GM19239 (cell line): ENCODE measurements around the gene MKLN1.
"Not testable (repeated sequence)": the region's sequence is repeated elsewhere in the genome, so short reads cannot be mapped to it uniquely, and the experiment has no call there.

Source experiments
- DNase-seq: peaks from one replicate; pipeline ENCODE4 v3.0.0; 2011; ENCODE audit warnings: low spot score; ENCODE audit not compliant: insufficient read length
- FAIRE-seq: peaks from 2 replicates; lab custom pipeline; 2011; peaks lifted over from hg19 to GRCh38; lab: Jason Lieb, UNC

The MKLN1 gene

DNA sequence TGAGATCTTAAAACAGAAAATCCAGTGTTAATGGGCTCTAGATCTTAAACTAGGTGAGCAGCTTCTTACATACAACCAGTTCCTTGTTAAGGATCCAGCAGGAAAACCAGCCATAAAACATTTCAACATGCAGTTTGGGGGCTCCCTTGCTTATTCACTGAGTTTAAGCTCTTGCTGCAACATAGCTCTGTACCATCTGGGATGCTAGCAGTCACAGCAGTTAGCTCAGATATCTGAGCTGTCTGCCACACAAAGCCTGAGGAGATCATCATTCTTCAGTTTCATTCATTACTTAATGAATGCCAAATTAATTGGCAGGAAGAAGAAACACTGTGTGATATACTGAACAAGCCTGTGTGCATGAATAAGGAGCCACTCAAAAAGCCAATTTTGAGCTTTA, 165.9 kb downstream of the MKLN1 start:
- FAIRE-seq: no peak
- no peak for DNase-seq

DNA sequence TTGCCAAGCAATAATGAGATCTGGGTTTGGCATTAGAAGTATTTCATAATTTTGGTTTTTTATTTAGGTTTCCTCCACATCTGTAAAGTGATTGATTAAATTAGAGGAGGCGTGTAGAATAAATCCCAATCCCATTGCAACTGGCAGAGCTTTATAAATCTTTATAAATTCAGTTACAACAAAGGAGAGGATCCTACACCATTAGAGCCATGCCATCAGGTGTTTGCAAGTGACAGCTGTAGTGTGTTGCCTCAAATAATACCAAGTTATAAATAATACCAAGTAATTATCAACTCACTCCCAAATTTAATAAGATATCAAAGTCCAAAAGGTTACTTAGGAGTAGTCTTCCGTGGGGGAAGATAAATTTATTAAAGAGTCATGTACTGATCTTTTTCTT, 166.5 kb downstream of the MKLN1 start:
- DNase-seq (no peak), FAIRE-seq (no peak)

GRCh38 chr7:131495669-131496498, 168.2 kb downstream of the MKLN1 start:
- DNase-seq (no peak), FAIRE-seq (no peak)

DNA sequence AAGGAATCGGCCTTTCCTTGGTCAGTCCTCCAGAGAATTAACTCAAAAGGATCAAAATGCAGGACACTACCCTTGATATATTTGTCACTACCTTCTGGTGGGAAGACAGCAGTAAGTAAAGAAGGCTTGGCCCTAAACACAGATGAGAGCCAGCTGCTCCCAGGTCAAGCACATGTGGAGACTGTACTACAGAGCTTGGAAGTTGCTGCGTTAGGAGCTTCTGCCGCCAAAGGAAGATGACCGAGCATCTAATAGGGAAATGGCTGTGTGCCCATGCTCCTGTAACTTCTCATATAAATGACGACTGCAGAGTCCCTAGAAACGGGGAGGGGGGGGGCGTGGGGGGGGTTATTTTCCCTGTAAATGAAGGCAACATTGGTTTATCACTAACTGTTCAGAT, 169.8 kb downstream of the MKLN1 start:
- FAIRE-seq (no peak), DNase-seq (no peak)

DNA sequence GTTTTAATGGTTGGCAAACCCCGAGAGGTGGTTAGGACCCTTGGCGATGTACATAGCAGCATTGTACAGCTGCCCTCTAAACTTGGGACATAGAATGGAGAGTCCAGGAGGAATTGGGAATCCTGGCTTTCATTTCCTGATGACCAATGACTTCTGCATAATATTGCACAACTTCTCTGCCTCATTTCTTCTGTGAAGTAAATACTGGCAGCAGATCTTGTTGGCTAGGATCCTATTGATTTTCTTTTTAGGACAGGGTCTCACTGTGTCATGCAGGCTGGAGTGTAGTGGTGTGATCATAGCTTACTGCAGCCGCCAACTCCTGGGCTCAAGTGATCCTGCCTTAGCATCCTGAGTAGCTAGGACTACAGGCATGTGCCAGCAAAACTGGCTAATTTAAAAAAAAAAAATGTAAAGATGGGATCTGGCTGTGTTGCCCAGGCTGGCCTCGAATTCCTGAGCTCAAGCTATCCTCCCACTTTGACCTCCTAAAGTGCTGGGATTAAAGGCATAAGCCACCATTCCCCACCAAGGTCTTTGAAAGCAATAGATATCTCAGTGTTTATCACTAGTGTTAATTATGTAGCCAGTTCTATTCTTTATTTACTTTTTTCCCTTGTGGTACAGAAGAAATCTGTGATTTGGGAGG, 170.7 kb downstream of the MKLN1 start:
- no peak for FAIRE-seq
- no peak for DNase-seq

- FAIRE-seq (no peak), DNase-seq (no peak)
Observed at GRCh38 chr7:131499801-131500200, 172.1 kb downstream of the MKLN1 start.

- FAIRE-seq: no peak
- no peak for DNase-seq
Observed at GRCh38 chr7:131500357-131500756, 172.7 kb downstream of the MKLN1 start.

DNA sequence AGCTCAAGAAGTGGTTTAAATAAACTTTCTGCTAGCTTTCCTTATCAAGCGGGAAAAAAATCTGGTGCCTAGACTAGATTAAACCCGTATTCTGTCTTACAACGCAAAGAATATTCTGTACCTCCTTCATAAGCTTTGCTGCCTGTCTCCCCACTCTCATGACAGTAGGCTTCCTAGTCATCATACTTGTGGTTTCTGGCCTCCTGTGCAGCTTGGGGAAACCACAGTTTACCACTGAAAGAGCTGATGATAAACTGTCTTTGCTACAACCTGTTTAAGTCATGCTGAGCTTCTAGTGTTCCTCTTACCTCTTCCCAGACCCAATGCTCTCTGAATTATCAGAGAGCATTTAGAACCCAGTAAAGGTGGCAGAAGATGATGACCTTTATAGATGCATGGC, 173.7 kb downstream of the MKLN1 start:
- DNase-seq: peak; percentile 13
- FAIRE-seq: peak; percentile 98

- no peak for FAIRE-seq
- DNase-seq: no peak
Observed at GRCh38 chr7:131501930-131502685, 174.4 kb downstream of the MKLN1 start.

DNA sequence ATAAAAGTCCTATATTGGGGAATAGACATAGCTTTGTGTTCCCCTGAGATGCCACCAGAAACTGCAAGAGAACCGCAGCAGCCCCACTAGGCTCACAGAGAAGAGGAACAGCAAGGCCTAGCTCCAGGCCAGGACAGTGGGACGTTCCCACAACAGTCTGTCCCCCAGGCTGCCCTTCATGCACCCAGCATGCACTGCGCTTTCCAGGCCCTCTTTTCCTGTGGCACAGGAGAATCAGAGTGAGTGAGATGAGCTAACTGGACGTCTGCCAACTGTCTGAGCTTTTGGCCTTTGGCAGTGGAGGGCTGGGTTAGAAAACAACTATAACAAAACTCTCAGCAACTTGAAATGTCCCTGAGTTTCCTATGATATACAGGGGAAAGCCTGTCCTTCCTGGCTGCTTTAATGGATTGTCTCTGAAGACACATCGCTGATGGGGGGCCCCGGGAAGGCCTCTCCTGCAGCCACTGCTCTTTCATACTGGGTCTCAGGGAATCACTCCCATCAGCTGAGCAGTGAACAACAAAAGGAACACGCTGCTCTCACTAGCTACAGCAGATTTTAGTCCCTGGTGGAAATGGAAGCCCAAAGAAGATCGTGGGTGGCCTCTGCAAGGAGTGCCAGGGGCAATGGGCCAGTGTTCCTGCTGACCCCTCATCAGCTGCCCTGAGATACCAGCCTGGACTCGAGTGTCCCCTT, 175.3 kb downstream of the MKLN1 start:
- no peak for FAIRE-seq
- no peak for DNase-seq

GRCh38 chr7:131503639-131504038, 176.0 kb downstream of the MKLN1 start:
- FAIRE-seq (no peak), DNase-seq (no peak)

GRCh38 chr7:131504157-131504899, 176.7 kb downstream of the MKLN1 start:
- no peak for DNase-seq
- no peak for FAIRE-seq

- not testable (repeated sequence) for DNase-seq, FAIRE-seq
Observed at GRCh38 chr7:131505037-131505620, 177.5 kb downstream of the MKLN1 start.

GRCh38 chr7:131505636-131506557, 178.2 kb downstream of the MKLN1 start:
- FAIRE-seq (no peak), DNase-seq (no peak)

DNA sequence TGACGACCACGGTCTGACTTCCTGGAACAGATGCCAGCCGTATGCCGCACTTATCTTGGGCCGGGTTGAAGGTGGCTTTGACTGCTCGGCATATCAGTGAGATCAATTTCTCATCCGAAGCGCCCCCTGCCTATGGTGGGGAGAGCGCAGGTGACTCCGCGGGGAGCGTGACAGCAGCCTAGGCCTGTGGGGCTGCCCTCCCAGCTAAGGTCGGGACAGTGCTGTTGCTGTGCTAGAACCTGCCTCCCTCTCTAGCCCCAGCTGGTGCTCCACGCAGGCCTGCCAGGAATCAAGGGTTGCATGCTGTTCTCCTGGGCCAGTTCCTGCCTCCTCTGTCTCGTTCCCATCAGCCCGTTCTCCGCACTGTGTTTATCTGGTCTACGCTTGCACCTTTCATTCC, 178.9 kb downstream of the MKLN1 start:
- DNase-seq (no peak), FAIRE-seq (no peak)

DNA sequence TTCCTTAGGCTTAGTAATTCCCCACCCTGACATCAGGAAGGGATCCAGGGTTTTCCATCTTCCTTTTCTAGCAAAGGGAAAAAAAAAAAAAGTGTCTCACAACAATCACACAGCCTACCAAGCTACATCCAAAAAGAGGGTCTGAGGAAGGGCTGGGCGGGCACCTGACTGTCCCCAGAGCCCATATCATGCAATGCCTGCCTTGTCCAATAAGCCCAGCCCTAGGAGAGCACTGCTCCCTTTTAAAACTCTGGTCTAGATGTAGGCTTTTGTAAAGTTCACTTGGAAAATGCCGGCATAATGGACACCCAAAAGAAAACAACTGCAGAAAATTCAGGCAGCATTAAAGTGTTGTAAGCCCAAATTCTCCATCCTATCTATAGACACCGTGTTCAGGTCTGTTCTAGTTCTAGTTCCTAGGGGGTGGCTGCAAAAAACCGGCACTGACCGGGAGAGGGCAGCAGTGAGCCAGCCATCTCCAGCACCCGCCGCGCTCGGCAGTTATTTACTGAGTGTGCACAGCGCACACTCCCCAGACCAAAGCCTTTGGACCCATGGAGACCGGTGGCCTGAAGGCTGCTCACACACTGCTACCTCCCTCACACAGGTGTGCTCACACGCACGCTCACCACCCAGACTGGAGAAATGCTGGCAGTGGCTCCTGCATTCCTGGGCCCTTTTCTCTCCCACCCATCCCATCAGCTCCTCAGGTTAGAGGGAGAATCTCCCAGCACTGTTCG, 180.1 kb downstream of the MKLN1 start:
- DNase-seq (peak; percentile 52), FAIRE-seq (peak; percentile 89)

- FAIRE-seq (no peak), DNase-seq (no peak)
Observed at GRCh38 chr7:131508754-131509486, 181.2 kb downstream of the MKLN1 start.
